HG03196 (cell line): ENCODE results near the gene PCK2.

ENCODE experiments used
- ATAC-seq: cut with Tn5 transposase; IDR thresholded peaks from one replicate; pipeline ENCODE4 v1.9.1; 2021; ENCODE audit not compliant: unreplicated experiment

Gene PCK2

DNA sequence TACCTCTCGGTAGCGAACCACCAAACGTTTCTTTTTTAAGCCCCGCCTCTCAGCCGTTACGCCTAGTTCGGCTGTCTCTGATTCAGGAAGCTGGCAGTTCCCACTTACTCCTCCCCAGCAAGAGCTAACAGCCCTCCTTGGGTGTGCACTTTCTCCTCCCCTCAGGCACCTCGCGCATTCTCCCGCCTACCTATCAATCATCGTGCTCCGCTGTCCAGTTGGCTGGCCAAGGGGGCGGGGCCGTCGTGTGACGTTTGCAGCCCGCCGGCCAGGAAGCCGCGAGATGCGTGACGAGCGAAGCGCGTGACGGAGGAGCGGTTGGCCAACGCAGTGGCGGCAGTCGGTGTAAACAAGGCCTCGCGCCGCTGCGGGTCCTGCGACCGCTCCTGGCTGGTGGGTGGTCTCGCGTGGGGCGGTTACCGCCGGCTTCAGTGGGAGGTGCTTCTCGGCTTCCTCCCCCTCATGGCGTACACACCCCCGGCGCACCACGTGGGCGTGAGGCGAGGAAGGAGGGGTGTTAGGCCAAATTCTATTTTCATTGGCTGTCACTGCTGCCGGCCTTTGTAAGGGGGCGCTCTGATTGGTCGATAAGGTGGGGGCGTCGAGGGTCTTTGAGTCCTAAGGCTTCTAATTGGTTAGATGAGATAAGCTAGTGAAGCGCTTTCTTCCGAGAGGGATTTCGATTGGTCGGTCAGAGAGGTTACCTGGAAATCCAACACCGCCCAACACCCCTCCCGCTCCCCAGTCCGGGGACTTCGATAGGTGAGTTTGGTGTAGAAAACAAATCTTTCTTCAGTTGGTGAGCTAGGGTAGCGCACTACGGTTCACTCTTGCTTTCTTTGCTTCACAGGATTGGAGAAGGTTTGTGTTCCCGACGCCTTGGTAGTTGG lies 20.7 kb downstream of the PCK2 start, which contains the start of the genes DCAF11 and NRL:
Gene DCAF11 (plus strand): TSS at position 246 of the 890 bp plus-strand sequence. CDS start 818 bp downstream, outside the sequence.
Gene NRL (minus strand): TSS at position 418 of the 890 bp plus-strand sequence. CDS start 32,101 bp downstream, outside the sequence.
- ATAC-seq, result peak; percentile 80

DNA sequence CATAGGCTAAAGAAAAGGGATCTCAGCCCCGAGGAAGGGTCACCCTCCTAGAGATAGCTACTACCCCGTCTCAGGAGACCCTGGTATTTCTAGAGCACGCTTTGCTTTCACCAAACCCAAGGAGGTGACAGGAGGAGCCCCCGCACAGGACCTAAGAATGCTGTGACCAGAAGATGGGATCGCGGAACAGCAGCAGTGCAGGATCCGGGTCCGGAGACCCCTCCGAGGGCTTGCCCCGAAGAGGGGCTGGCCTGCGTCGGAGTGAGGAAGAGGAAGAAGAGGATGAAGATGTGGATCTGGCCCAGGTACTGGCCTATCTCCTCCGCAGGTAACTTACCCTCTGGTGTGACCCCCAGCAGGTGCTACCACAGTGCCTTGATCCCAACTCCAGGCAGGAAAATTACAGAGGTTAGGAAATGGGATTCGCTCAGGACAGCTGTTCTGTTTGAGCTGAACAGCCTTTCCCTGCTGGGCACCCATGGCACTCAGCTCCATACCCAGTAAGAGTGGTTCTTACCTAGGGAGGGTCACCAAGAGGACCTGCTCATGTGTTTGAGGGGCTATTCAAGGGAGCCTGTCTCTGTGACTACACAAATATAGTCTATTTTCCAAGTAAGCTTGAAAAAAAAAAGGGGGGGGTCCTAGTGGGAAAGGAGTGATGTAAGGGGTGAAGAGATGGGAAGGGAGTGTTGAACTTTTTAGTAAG lies 21.5 kb downstream of the PCK2 start:
- ATAC-seq, result no peak

DNA sequence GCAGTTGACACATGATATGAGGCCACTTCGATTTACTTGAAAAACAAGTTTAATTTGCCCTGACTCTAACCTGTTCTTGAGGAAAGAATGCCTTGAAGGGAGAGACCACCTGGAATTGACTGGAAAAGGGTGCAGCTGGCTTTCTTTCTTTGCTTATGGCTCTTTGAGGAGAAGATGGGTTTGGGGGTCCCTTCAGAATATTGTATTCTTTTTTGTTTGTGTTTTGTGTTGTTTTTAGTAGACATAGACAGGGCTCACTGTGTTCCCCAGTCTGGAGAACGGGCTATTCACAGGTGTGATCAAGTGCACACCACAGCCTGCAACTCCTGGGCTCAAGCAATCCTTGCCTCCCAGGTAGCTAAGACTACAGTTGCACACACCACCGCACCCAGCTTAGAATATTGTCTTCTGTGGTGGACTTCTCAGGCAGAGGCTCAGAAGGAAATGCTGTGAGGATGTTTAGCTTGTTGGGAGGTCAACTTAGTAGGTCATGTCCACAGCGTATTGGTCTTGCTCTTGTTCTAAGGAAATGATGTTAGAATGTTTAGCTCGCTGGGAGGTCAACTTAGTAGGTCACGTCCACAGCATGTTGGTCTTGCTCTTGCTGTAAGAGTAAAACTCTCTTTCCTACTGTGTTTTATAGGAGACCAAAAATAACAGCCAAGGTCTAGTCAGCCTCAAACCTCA lies 22.2 kb downstream of the PCK2 start:
- ATAC-seq, result no peak

DNA sequence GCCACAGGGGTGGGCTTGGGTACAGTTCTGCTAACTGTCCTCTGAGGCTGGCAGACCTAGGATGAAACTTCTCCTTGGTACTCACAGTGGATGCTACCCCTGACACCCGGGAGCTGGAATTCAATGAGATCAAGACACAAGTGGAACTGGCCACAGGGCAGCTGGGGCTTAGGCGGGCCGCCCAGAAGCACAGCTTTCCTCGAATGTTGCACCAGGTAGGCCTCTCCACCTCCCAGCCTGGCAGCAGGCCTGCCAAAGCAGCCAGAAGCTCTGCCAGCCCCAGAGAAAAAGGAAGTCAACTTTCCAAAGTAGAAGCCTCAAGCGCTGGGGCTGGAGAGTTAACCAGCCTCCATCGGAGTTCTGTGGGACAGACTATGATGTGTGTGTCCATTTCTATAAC lies 23.1 kb downstream of the PCK2 start:
- ATAC-seq, result no peak

DNA sequence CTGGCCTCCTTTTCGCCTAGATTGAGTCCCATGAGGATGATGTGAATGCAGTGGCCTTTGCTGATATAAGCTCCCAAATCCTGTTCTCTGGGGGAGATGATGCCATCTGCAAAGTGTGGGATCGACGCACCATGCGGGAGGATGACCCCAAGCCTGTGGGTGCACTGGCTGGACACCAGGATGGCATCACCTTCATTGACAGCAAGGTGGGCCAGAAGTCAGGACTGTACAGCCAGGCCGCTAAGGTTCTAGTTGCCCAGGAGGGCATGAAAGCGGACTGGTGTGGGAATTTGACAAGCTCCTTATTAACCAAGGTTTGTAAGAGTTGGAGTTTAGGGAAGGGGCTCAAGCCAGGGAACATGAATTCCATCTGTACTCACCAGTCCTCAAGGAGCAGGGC lies 25.6 kb downstream of the PCK2 start:
- no peak for ATAC-seq

DNA sequence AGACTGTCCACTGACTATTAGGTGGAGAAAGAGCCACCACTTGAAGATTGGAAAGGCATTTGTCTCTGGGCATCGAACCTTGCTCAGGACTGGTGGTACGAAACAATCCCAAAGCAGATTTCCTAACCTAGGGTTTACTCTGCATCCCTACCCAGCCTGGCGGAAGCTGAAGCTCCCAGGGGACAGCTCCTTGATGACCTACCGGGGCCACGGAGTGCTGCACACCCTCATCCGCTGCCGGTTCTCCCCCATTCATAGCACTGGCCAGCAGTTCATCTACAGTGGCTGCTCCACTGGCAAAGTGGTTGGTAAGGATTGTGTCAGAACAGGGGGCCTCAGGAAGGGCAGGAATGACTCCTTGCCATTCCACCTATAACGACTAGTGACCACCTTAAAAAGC lies 27.1 kb downstream of the PCK2 start:
- ATAC-seq, result no peak

DNA sequence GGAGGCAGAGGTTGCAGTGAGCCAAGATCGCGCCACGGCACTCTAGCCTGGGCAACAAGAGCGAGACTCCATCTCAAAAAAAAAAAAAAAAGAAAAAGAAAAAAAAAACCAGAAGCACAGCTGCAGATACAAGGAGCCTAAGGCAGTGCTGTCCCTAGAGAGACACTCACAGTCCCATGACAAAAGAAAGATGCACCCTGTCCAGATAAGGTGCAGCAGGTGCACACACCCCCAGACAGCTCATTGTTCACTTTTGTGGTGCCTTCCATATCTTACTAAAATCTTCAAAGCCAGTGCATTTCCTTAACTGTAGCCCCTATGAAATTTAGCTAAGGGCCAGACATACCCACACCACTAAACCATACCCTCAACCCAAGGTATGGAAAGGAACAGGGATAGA lies 28.3 kb downstream of the PCK2 start:
- ATAC-seq, result no peak

DNA sequence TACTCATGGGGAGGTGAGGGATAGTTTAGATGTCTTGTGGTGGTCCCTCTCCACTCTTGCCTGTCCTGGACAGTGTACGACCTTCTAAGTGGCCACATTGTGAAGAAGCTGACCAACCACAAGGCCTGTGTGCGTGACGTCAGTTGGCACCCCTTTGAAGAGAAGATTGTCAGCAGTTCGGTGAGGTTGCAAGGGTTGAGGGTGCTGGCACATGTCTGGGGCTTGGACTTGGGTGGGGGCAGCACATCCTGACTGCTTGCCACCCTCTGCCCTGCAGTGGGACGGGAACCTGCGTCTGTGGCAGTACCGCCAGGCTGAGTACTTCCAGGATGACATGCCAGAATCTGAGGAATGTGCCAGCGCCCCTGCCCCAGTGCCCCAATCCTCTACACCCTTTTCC lies 28.8 kb downstream of the PCK2 start:
- ATAC-seq, result no peak

DNA sequence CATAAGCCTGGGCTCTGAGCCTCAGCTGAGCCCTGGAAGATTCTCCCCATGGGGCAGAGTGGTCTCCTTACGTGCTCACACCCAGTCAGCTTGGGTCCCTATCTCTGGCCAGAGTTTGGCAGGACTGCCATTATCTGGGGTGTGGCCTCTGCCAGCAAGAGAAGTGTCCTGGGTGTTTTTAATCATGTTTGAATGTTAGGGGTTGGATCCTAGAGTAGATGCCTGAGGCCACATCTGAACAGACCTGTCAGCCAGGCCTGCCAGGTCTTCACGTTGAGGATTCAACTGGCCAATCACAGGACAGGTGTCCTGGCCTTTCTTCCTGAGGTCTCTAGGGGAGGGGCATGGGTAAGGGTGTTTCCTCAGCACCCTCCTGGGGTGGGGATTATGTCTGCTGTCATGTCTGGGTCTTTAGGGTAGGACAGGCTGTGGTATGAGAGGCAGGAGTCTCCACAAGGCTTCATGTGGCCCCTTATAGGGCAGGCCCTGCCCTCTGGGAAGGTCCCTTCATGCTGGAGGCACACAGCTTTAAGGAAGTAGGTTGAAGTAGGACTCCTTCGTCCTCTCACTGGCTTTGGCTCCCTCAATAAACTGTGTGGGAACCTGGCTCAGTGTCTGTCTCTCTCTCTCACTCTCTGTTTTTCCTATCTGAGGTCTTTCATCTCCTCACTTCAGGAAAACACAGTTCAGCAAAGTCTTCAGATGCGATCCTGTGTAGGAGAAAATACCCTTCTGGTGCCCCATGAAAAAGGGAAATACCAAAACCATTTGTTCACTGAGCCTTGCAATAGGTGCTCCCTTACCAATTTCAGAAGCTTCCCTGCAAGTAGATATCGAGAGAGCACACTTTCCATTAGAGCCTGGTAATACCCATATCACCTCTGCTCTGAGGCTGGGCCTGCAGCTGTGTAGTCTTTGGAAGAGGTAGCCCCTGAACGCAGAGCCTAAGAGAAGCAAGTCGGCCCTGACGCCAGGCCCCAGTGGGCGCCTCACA lies 29.6 kb downstream of the PCK2 start:
- peak; percentile 45 for ATAC-seq

DNA sequence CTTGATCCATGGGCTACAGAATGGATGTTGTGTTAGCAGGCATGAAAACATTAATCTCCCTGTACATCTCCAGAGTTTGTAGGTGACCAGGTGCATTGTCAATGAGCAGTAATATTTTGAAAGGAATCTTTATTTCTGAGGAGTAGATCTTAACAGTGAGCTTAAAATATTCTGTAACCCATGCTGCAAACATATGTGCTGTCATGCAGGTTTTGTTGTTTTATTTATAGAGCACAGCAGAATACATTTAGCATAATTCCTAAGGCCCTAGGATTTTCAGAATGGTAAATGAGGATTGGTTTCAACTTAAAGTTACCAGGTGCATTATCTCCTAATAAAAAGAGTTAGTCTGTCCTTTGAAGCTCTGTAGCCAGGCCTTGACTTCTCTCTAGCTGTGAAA lies 32.8 kb downstream of the PCK2 start:
- ATAC-seq, result no peak

DNA sequence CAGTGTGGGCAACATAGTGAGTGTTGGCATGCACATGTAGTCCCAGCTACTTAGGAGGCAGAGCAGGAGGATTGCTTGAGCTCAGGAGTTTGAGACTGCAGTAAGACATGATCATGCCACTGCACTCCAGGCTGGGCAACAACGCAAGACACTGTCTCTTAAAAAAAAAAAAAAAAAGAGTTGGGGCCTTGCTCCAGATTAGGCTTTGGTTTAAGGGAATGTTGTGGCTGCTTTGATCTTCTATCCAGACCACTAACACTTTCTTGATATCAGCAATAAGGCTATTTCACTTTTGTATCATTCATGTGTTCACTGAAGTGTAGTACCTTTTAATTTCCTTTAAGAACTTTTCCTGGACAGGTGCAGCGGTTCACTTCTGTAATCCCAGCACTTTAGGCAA lies 33.6 kb downstream of the PCK2 start:
- ATAC-seq, result no peak

DNA sequence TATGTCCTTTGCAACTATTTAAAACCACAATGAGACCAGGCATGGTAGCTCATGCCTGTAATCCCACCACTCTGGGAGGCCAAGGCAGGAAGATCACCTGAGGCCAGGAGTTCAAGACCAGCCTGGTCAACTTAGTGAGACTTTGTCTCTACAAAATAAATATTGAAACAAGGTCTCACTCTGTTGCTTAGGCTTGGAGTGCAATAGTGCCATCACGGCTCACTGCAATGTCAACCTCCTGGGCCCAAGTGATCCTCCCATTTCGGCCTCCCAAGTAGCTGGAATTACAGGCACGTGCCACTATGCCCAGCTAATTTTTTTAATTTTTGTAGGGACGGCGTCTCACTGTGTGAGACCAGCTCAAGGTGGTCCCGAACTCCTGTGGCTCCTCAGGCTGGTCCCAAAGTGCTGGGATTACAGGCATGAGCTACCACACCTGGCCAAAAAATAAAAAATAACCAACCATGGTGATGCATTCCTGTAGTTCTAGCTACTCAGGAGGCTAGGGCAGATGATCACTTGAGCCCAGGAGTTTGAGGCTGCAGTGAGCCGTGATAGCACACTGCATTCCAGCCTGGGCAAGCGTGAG lies 35.4 kb downstream of the PCK2 start:
- no peak for ATAC-seq

DNA sequence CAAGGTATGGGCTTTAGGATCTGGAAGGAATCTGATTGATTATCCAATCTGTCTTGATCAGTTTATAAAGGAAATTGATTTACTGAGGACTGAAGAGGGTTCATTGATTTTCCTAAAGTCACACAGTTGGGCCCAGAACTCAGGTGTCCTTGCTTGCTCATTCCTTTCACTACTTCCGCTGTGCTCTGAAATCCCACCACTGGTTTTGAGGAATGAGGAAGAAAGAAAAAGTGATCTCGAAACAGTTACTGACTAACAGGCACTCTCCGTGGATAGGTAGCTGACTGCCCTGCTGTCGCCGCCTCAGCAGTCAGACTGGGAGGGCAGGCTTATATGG lies 36.2 kb downstream of the PCK2 start, which contains the start of gene FITM1:
Gene FITM1 (plus strand): TSS at position 280 of the 337 bp plus-strand sequence. CDS start 905 bp downstream, outside the sequence.
- ATAC-seq, result no peak

DNA sequence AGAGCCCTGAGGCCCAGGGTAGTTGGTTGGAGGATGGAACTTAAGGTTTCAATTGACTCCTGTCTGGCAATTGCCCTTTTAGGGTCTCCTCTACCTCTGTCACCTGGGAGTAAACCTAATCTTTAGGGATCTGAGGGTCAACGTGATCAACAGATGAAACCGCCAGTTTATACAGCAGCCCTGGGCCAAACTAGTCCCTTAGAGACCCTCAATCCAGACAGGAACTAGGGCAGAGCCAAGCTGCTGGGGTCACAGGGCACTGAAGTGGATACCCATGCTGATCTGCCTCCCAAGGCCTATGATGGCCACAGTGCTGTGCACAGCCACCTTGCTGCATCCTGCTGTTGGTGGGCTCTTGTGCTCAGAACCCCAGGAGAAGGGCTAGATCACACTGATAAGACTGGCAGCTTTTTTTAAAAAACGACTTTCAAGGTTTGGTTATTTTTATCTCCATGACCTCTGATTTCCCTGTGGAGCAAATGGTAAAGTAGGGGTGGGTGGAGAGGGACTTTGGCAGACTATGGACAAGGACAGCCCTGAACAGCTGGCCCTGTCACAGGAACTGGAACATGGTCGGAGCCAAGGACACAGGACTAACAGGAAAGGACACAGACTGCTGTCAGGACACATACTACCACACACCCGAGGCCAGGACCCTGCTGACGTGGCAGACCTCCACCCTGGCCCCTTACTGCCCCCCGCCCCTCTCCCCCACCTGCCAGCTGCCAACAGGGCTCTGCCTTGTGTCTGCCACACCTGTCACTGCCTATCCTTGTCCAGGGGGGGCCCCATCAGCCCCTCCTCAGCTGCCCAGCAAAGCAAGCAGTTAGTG lies 36.8 kb downstream of the PCK2 start:
- ATAC-seq, result no peak

DNA sequence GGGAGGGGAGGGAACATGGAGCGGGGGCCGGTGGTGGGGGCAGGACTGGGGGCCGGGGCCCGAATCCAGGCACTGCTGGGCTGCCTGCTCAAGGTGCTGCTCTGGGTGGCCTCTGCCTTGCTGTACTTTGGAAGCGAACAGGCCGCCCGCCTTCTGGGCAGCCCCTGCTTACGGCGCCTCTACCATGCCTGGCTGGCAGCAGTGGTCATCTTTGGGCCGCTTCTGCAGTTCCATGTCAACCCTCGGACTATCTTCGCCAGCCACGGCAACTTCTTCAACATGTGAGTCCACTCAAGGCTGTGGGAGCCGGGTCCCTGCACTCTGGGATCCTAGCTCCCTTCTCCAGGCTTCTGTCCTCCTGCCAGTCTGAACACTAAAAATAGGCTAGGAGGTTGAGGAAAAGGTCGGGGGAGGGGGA lies 37.4 kb downstream of the PCK2 start:
- ATAC-seq, result no peak

DNA sequence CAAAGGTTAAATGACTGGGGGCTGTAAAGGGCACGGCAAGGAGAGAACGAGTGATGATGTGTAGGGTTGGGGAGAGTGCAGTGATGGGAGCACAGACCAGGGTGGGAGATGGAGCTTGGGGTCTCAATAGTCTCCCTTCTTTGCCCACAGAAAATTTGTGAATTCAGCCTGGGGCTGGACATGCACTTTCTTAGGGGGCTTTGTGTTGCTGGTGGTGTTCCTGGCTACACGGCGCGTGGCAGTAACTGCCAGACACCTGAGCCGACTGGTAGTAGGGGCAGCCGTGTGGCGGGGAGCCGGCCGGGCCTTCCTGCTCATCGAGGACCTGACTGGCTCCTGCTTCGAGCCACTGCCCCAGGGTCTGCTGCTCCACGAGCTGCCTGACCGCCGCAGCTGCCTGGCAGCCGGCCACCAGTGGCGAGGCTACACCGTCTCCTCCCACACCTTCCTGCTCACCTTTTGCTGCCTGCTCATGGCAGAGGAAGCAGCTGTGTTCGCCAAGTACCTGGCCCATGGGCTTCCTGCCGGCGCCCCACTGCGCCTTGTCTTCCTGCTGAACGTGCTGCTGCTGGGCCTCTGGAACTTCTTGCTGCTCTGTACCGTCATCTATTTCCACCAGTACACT lies 38.1 kb downstream of the PCK2 start:
- no peak for ATAC-seq

DNA sequence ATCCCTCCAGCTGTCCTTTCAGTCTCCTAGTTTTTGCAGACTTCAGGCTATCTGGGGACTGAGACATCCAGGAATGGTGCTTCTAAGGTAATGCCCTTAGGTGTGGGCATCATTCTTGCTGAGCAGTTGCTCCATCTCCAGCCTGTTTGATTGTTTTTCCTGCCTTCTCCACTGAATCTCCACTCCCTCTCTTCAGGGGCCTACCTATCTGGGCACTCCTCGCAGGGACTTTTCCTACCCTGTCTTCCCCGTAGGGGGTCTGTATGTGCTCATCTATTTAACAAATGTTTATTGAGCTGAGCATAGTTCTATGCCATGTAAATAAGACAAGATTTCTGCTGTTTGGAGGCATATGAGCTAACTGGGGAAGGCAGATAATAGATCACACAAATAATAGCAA lies 38.9 kb downstream of the PCK2 start:
- ATAC-seq, result no peak

DNA sequence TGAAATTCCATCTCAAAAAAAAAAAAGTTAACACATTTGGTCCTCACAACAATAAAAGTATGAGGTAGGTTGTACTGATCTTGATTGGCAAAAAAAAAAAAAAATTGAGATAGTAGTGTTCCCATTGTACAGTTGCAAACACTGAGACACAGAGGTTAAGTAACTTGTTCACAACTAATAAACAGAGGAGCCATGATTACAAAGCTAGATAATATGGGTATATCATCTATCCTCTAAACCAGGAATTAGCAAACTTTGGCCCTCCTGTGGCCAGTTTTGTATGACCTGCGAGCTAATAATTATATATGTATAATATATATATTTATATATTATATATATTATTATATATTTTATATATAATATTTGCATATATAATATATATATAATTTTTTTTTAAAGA lies 39.6 kb downstream of the PCK2 start:
- no peak for ATAC-seq

DNA sequence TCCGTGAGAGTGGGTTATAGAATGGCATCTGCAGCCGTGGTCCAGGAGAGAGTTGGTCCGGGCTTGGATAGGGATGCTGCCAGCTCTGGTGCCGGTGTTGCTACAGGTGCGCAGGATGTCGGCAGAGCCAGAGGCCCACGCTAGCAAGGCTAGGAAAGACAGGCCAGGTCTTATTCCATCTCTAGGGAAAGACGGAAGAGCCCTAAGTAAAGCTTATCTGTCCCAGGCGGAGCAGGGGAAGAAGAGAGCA lies 41.4 kb downstream of the PCK2 start:
- ATAC-seq, result peak; percentile 2
